Activated T-cell treated with anti-CD3 and anti-CD28 coated beads, Interleukin-2, amount 50 U/mL, for 24 hours (primary cell): Measurements from ENCODE around the gene PPM1H.
"Not testable (repeated sequence)": the region's sequence is repeated elsewhere in the genome, so short reads cannot be mapped to it uniquely, and the experiment has no call there.

Source experiments
- DNase-seq: peaks from one replicate; pipeline ENCODE4 v3.0.0-alpha.2; 2020
- H3K27ac Mint-ChIP-seq: 2 replicates; pipeline ENCODE4 v1.8.0; 2020; ENCODE audit warnings: mild to moderate bottlenecking, mixed read lengths
- H3K27me3 Mint-ChIP-seq: 2 replicates; pipeline ENCODE4 v1.8.0; 2020; ENCODE audit warnings: mixed read lengths
- H3K36me3 Mint-ChIP-seq: 2 replicates; pipeline ENCODE4 v1.8.0; 2020; ENCODE audit warnings: low read depth, mixed read lengths
- H3K4me1 Mint-ChIP-seq: 2 replicates; pipeline ENCODE4 v1.8.0; 2020; ENCODE audit warnings: low read depth, mixed read lengths
- H3K4me3 Mint-ChIP-seq: 2 replicates; pipeline ENCODE4 v1.8.0; 2020; ENCODE audit warnings: mild to moderate bottlenecking, moderate library complexity, mixed read lengths
- H3K9me3 Mint-ChIP-seq: 2 replicates; pipeline ENCODE4 v1.8.0; 2020; ENCODE audit warnings: mixed read lengths

Gene PPM1H

GRCh38 chr12:62907561-62907960 lies 27.4 kb downstream of the PPM1H start:
- DNase-seq = no peak
- peaks cover 9% of the 10 kb centered on the region for H3K27me3 Mint-ChIP-seq
- H3K4me3 Mint-ChIP-seq = no peak overlapping the region
- H3K27ac Mint-ChIP-seq = no peak overlapping the region
- H3K4me1 Mint-ChIP-seq = no peaks in the 10 kb centered on the region
- no peaks in the 10 kb centered on the region for H3K9me3 Mint-ChIP-seq
- H3K36me3 Mint-ChIP-seq = no peaks in the 10 kb centered on the region

- no peaks in the 10 kb centered on the region for H3K4me1 Mint-ChIP-seq
- no peaks in the 10 kb centered on the region for H3K36me3 Mint-ChIP-seq
- no peak for DNase-seq
- no peaks in the 10 kb centered on the region for H3K9me3 Mint-ChIP-seq
- no peak overlapping the region for H3K27ac Mint-ChIP-seq
- peaks cover 9% of the 10 kb centered on the region for H3K27me3 Mint-ChIP-seq
- H3K4me3 Mint-ChIP-seq = no peak overlapping the region
These were observed 27.9 kb downstream of the PPM1H start for GRCh38 chr12:62907078-62907477.

- Mint-ChIP-seq H3K4me1 (peaks cover 2% of the 10 kb centered on the region), H3K36me3 (no peaks in the 10 kb centered on the region), H3K27me3 (peaks cover 7% of the 10 kb centered on the region), H3K9me3 (no peaks in the 10 kb centered on the region), H3K27ac (no peak overlapping the region), H3K4me3 (no peak overlapping the region)
- DNase-seq = no peak
These were observed 31.8 kb downstream of the PPM1H start for GRCh38 chr12:62903151-62903550.

GRCh38 chr12:62900686-62901272 lies 34.2 kb downstream of the PPM1H start:
- Mint-ChIP-seq H3K4me1 (peaks cover 2% of the 10 kb centered on the region), H3K27ac (no peak overlapping the region), H3K27me3 (peaks cover 7% of the 10 kb centered on the region), H3K4me3 (no peak overlapping the region), H3K9me3 (no peaks in the 10 kb centered on the region), H3K36me3 (no peaks in the 10 kb centered on the region)
- no peak for DNase-seq

GRCh38 chr12:62899568-62900390 lies 35.2 kb downstream of the PPM1H start:
- Mint-ChIP-seq H3K4me3 (no peak overlapping the region), H3K9me3 (no peaks in the 10 kb centered on the region), H3K27me3 (peaks cover 7% of the 10 kb centered on the region), H3K27ac (no peak overlapping the region), H3K36me3 (no peaks in the 10 kb centered on the region), H3K4me1 (peaks cover 2% of the 10 kb centered on the region)
- DNase-seq = no peak

- H3K4me3 Mint-ChIP-seq = no peak overlapping the region
- no peaks in the 10 kb centered on the region for H3K9me3 Mint-ChIP-seq
- no peaks in the 10 kb centered on the region for H3K36me3 Mint-ChIP-seq
- H3K4me1 Mint-ChIP-seq = peaks cover 2% of the 10 kb centered on the region
- no peak overlapping the region for H3K27ac Mint-ChIP-seq
- H3K27me3 Mint-ChIP-seq = peaks cover 7% of the 10 kb centered on the region
- no peak for DNase-seq
These were observed 36.4 kb downstream of the PPM1H start for GRCh38 chr12:62898526-62898925.

GRCh38 chr12:62895351-62895877 lies 39.5 kb downstream of the PPM1H start:
- no peak overlapping the region for H3K4me3 Mint-ChIP-seq
- no peaks in the 10 kb centered on the region for H3K36me3 Mint-ChIP-seq
- H3K27me3 Mint-ChIP-seq = no peaks in the 10 kb centered on the region
- no peak overlapping the region for H3K27ac Mint-ChIP-seq
- H3K9me3 Mint-ChIP-seq = no peaks in the 10 kb centered on the region
- peaks cover 12% of the 10 kb centered on the region for H3K4me1 Mint-ChIP-seq
- DNase-seq = no peak

- DNase-seq = no peak
- no peaks in the 10 kb centered on the region for H3K36me3 Mint-ChIP-seq
- peaks cover 10% of the 10 kb centered on the region for H3K4me1 Mint-ChIP-seq
- H3K4me3 Mint-ChIP-seq = no peak overlapping the region
- H3K27ac Mint-ChIP-seq = no peak overlapping the region
- no peaks in the 10 kb centered on the region for H3K9me3 Mint-ChIP-seq
- H3K27me3 Mint-ChIP-seq = no peaks in the 10 kb centered on the region
These were observed 41.7 kb downstream of the PPM1H start for GRCh38 chr12:62893276-62893675.

- Mint-ChIP-seq H3K27me3 (no peaks in the 10 kb centered on the region), H3K27ac (no peak overlapping the region), H3K4me1 (peaks cover 10% of the 10 kb centered on the region), H3K36me3 (no peaks in the 10 kb centered on the region), H3K9me3 (no peaks in the 10 kb centered on the region), H3K4me3 (no peak overlapping the region)
- no peak for DNase-seq
These were observed 43.0 kb downstream of the PPM1H start for GRCh38 chr12:62891805-62892549.

GRCh38 chr12:62888454-62889110 lies 46.4 kb downstream of the PPM1H start:
- no peaks in the 10 kb centered on the region for H3K27me3 Mint-ChIP-seq
- no peak overlapping the region for H3K27ac Mint-ChIP-seq
- H3K36me3 Mint-ChIP-seq = no peaks in the 10 kb centered on the region
- H3K9me3 Mint-ChIP-seq = no peaks in the 10 kb centered on the region
- no peak overlapping the region for H3K4me3 Mint-ChIP-seq
- no peak for DNase-seq
- H3K4me1 Mint-ChIP-seq = peaks cover 10% of the 10 kb centered on the region

GRCh38 chr12:62886796-62887195 lies 48.2 kb downstream of the PPM1H start:
- Mint-ChIP-seq H3K4me3 (no peak overlapping the region), H3K9me3 (no peaks in the 10 kb centered on the region), H3K4me1 (peaks cover 4% of the 10 kb centered on the region), H3K27ac (no peak overlapping the region), H3K36me3 (no peaks in the 10 kb centered on the region), H3K27me3 (no peaks in the 10 kb centered on the region)
- DNase-seq = no peak

GRCh38 chr12:62885242-62885641 lies 49.7 kb downstream of the PPM1H start:
- Mint-ChIP-seq H3K9me3 (no peaks in the 10 kb centered on the region), H3K27ac (no peak overlapping the region), H3K4me3 (no peak overlapping the region), H3K4me1 (no peaks in the 10 kb centered on the region), H3K27me3 (peaks cover 7% of the 10 kb centered on the region), H3K36me3 (no peaks in the 10 kb centered on the region)
- no peak for DNase-seq

- H3K9me3 Mint-ChIP-seq, DNase-seq, H3K4me1 Mint-ChIP-seq, H3K36me3 Mint-ChIP-seq, H3K27me3 Mint-ChIP-seq, H3K27ac Mint-ChIP-seq, H3K4me3 Mint-ChIP-seq: not testable (repeated sequence)
These were observed 50.1 kb downstream of the PPM1H start for GRCh38 chr12:62884832-62885231.

GRCh38 chr12:62882696-62883095 lies 52.3 kb downstream of the PPM1H start:
- Mint-ChIP-seq H3K27me3 (peaks cover 7% of the 10 kb centered on the region), H3K4me1 (no peaks in the 10 kb centered on the region), H3K36me3 (no peaks in the 10 kb centered on the region), H3K27ac (no peak overlapping the region), H3K4me3 (no peak overlapping the region), H3K9me3 (no peaks in the 10 kb centered on the region)
- DNase-seq = no peak
